Neuron (in vitro differentiated cells): ENCODE data around the gene UEVLD.

Experiments used
- H2AFZ ChIP-seq: one replicate; pipeline ENCODE4 v1.6.1; 2013; ENCODE audit warnings: low read depth, mild to moderate bottlenecking, inconsistent platforms, low read length, moderate library complexity
- H3K27me3 ChIP-seq: one replicate; pipeline ENCODE4 v1.6.1; 2013; ENCODE audit warnings: low read length; ENCODE audit not compliant: insufficient read depth
- H3K36me3 ChIP-seq: one replicate; pipeline ENCODE4 v1.6.1; 2013; ENCODE audit warnings: low read length; ENCODE audit not compliant: insufficient read depth
- H3K4me1 ChIP-seq: one replicate; pipeline ENCODE4 v1.6.1; 2013; ENCODE audit warnings: low read length; ENCODE audit not compliant: insufficient read depth
- H3K4me3 ChIP-seq: 2 replicates; pipeline ENCODE4 v1.5.1; 2013; ENCODE audit warnings: mild to moderate bottlenecking, low read length, moderate library complexity
- H3K9me3 ChIP-seq: one replicate; pipeline ENCODE4 v1.6.1; 2013; ENCODE audit warnings: low read length

The UEVLD gene

GRCh38 chr11:18521122-18521521 lies 67.4 kb downstream of the UEVLD start:
- no peak overlapping the region for H3K4me3 ChIP-seq
- peaks cover 35% of the 10 kb centered on the region for H3K36me3 ChIP-seq
- no peak overlapping the region for H2AFZ ChIP-seq
- peaks cover 5% of the 10 kb centered on the region for H3K4me1 ChIP-seq
- H3K27me3 ChIP-seq: no peaks in the 10 kb centered on the region
- no peaks in the 10 kb centered on the region for H3K9me3 ChIP-seq

GRCh38 chr11:18502352-18502751 lies 86.2 kb downstream of the UEVLD start:
- Histone ChIP-seq H2AFZ (no peak overlapping the region), H3K9me3 (no peaks in the 10 kb centered on the region), H3K27me3 (no peaks in the 10 kb centered on the region), H3K4me1 (no peaks in the 10 kb centered on the region), H3K4me3 (no peak overlapping the region), H3K36me3 (peaks cover 77% of the 10 kb centered on the region)

GRCh38 chr11:18501629-18502028 lies 86.9 kb downstream of the UEVLD start:
- no peaks in the 10 kb centered on the region for H3K9me3 ChIP-seq
- H3K36me3 ChIP-seq: peaks cover 71% of the 10 kb centered on the region
- no peaks in the 10 kb centered on the region for H3K27me3 ChIP-seq
- H3K4me1 ChIP-seq: no peaks in the 10 kb centered on the region
- no peak overlapping the region for H2AFZ ChIP-seq
- no peak overlapping the region for H3K4me3 ChIP-seq

GRCh38 chr11:18498039-18498438 lies 90.5 kb downstream of the UEVLD start:
- Histone ChIP-seq H3K4me3 (no peak overlapping the region), H3K9me3 (no peaks in the 10 kb centered on the region), H3K4me1 (no peaks in the 10 kb centered on the region), H3K27me3 (no peaks in the 10 kb centered on the region), H2AFZ (no peak overlapping the region), H3K36me3 (peaks cover 70% of the 10 kb centered on the region)

GRCh38 chr11:18495703-18496102 lies 92.8 kb downstream of the UEVLD start:
- Histone ChIP-seq H3K36me3 (peaks cover 65% of the 10 kb centered on the region), H3K9me3 (no peaks in the 10 kb centered on the region), H3K4me3 (no peak overlapping the region), H3K4me1 (no peaks in the 10 kb centered on the region), H2AFZ (no peak overlapping the region), H3K27me3 (no peaks in the 10 kb centered on the region)

GRCh38 chr11:18495271-18495670 lies 93.3 kb downstream of the UEVLD start:
- peaks cover 65% of the 10 kb centered on the region for H3K36me3 ChIP-seq
- no peaks in the 10 kb centered on the region for H3K27me3 ChIP-seq

GRCh38 chr11:18493310-18493709 lies 95.2 kb downstream of the UEVLD start:
- H3K36me3 ChIP-seq: peaks cover 64% of the 10 kb centered on the region
- no peaks in the 10 kb centered on the region for H3K27me3 ChIP-seq
- H3K9me3 ChIP-seq: no peaks in the 10 kb centered on the region
- H3K4me1 ChIP-seq: no peaks in the 10 kb centered on the region
- H2AFZ ChIP-seq: no peak overlapping the region
- no peak overlapping the region for H3K4me3 ChIP-seq

More at GRCh38 chr11:18495271-18495670, 93.3 kb downstream of the UEVLD start:
- no peak overlapping the region for H2AFZ ChIP-seq
- H3K4me3 ChIP-seq: no peak overlapping the region
- H3K9me3 ChIP-seq: no peaks in the 10 kb centered on the region
- H3K4me1 ChIP-seq: no peaks in the 10 kb centered on the region

GRCh38 chr11:18492888-18493287 lies 95.6 kb downstream of the UEVLD start:
- no peak overlapping the region for H3K4me3 ChIP-seq
- H3K4me1 ChIP-seq: no peaks in the 10 kb centered on the region
- no peak overlapping the region for H2AFZ ChIP-seq
- peaks cover 59% of the 10 kb centered on the region for H3K36me3 ChIP-seq
- no peaks in the 10 kb centered on the region for H3K9me3 ChIP-seq
- no peaks in the 10 kb centered on the region for H3K27me3 ChIP-seq

- Histone ChIP-seq H3K27me3 (no peaks in the 10 kb centered on the region), H3K4me1 (no peaks in the 10 kb centered on the region), H3K9me3 (no peaks in the 10 kb centered on the region), H3K4me3 (no peak overlapping the region), H3K36me3 (peaks cover 63% of the 10 kb centered on the region), H2AFZ (no peak overlapping the region)
Observed at GRCh38 chr11:18491924-18492323, 96.6 kb downstream of the UEVLD start.

- H3K4me1 ChIP-seq: no peaks in the 10 kb centered on the region
- H3K27me3 ChIP-seq: no peaks in the 10 kb centered on the region
- H3K36me3 ChIP-seq: peaks cover 62% of the 10 kb centered on the region
- no peak overlapping the region for H3K4me3 ChIP-seq
- H2AFZ ChIP-seq: no peak overlapping the region
- no peaks in the 10 kb centered on the region for H3K9me3 ChIP-seq
Observed at GRCh38 chr11:18490736-18491485, 97.6 kb downstream of the UEVLD start.

- no peak overlapping the region for H3K4me3 ChIP-seq
- no peaks in the 10 kb centered on the region for H3K9me3 ChIP-seq
- H3K36me3 ChIP-seq: peaks cover 64% of the 10 kb centered on the region
- no peaks in the 10 kb centered on the region for H3K27me3 ChIP-seq
- H2AFZ ChIP-seq: no peak overlapping the region
- H3K4me1 ChIP-seq: no peaks in the 10 kb centered on the region
Observed at GRCh38 chr11:18490319-18490718, 98.2 kb downstream of the UEVLD start.

- H3K4me3 ChIP-seq: no peak overlapping the region
- H2AFZ ChIP-seq: no peak overlapping the region
- H3K27me3 ChIP-seq: no peaks in the 10 kb centered on the region
- H3K36me3 ChIP-seq: peaks cover 73% of the 10 kb centered on the region
- H3K4me1 ChIP-seq: no peaks in the 10 kb centered on the region
- H3K9me3 ChIP-seq: no peaks in the 10 kb centered on the region
Observed at GRCh38 chr11:18485913-18486528, 102.5 kb downstream of the UEVLD start.
